GM19468 (cell line): ENCODE data around the gene VWA8.
"Not testable (repeated sequence)": the region's sequence is repeated elsewhere in the genome, so short reads cannot be mapped to it uniquely, and the experiment has no call there.

Source experiments
- ATAC-seq: cut with Tn5 transposase; IDR thresholded peaks from one replicate; pipeline ENCODE4 v1.9.1; 2021; ENCODE audit warnings: mild to moderate bottlenecking, moderate library complexity, moderate number of reproducible peaks; ENCODE audit not compliant: unreplicated experiment; ENCODE audit errors: extremely low read depth

The VWA8 gene

DNA sequence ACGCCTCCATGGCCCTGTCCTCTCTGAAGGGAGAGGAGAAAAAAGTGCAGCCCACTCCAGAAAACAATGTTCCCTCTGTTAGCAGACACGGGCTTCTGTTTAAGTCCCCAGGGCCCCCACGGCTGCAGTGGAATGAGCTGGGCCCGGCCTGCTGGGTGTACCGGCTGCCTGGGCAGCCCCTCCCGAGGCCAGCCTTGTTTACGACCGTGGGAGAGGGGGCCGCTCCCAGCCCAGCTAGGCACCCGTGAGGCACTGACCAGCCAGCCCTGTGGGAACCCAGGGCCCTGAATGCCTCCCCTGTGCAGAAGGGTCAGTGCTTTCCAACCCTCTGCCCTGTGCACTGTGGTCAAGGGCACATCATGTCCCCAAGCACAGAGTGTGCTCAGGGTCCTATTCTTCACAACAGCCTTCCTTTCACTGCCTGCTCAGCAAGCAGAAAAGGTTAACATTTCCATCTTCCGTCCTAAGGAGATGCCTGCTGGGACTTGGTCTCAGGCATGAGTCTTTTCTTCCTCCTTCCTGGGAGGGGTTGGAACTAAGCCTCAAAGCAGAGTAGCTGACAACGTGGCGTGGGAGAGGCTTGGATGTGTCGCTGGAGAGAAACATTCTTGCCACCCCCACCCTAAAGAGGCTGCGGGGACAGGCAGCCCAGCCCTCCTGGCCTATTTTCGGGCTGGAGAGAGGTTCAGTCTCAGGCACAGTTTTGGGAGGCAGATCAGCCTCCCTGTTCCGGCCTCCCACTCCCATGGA, 413.5 kb downstream of the VWA8 start:
- ATAC-seq: no peak

DNA sequence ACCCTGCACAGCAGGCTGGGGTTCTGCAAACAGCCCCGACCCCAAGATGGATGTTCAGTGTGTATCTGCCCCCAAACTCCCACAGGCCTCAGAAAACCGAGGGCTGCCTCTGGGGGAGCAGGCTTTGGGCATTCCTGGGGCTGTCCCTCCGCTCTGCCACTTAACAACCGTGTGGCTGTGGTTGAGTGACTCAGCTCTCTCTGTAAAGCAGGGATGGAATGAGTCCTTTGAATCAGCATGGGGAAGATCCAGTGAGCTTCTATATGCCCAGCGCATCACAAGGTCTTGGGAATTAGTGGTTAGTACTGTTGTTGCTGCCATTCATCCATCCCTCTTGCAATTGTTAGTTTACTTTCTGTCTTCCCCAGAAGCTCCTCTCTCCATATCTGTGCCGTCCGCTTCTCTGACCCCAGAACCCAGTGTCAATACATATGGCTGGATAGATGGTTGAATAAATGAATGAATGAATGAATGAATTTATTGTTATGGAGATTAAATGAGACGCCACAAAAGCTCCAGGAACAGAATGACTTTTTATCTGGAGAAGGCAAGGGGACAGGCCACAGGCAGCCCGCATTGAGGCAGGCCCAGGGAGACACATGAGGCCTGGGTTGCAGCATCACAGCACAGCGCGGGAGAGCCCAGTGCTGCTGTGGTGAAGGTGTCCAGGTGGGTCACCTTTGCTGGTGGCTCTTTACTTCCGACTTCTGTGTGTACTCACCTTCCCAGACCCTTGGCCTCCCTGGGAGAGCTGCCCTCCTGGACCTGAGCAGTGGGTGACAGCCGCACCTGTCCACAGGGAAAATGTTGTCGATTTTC, 414.3 kb downstream of the VWA8 start:
- ATAC-seq: no peak

DNA sequence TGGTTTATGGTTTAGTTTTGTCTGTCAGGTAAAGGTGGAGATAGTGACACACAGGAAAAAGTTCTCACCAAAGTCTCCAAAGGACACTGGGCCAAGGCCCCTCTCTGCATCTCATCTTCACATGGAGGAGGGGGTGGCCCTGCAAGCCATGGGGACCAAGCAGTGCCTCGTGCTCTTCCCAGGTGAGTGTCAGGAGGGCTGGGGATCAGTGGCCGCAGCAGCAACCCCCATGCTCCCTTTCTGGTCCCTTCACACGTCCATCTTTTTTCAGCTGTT, 415.5 kb downstream of the VWA8 start:
- ATAC-seq: no peak

DNA sequence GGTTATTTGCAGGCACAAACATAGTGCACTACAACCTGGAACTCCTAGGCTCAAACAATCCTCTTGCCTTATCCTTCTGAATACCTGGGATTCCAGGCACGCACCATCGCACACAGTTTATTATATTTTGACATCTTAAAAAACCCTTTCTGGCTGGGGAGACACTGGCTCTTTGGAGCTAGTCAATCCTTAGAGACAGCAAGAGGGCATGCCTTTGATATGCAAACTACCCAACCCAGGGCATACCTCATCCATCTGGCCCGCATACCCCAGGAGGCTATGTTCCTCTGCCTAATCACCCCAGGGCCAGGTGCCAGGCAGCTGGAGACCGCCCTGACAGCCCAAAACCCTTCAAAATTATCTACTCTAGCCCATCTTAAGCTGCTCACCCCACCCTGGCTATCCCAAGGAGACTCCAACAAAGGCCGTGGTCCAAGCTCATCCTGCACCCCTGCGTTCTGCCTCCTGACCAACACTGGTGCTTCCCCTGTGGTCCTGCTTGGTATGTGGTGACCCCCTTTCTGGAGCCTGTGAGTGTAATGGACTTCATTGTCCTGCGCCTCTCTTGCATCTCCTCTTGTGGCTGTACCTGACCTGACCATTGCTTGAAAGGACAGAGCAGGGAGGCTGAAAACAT, 417.1 kb downstream of the VWA8 start:
- ATAC-seq: no peak

DNA sequence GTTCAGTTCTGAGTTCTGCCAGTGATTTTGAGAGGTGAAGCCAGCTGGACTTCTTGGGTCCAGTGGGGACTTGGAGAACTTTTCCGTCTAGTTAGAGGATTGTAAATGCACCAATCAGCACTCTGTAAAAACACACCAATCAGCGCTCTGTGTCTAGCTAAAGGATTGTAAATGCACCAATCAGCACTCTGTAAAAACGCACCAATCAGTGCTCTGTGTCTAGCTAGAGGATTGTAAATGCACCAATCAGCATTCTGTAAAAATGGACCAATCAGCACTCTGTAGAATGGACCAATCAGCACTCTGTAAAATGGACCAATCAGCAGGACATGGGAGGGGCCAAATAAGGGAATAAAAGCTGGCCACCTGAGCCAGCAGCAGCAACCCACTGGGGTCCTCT, 418.1 kb downstream of the VWA8 start:
- ATAC-seq: not testable (repeated sequence)

DNA sequence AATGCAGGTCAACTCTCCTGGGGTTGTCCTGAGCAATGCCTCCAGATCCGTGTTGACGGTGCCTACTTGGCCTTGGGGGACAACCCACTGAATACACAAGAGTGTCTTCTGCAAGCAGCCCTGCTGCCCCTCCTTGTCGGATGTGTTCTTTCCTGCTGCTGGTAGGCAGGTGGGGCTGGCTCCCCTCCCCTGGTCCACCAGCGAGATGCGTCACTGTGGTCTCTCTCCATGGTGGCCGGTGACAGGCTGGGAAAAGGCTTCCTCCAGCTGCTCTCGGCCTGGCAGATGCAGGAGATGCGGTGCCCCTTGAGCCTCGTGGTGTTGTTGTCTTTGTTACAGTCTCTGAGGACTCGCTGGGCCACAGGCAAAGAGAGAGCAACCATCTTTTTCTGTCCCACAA, 418.6 kb downstream of the VWA8 start:
- ATAC-seq: no peak

DNA sequence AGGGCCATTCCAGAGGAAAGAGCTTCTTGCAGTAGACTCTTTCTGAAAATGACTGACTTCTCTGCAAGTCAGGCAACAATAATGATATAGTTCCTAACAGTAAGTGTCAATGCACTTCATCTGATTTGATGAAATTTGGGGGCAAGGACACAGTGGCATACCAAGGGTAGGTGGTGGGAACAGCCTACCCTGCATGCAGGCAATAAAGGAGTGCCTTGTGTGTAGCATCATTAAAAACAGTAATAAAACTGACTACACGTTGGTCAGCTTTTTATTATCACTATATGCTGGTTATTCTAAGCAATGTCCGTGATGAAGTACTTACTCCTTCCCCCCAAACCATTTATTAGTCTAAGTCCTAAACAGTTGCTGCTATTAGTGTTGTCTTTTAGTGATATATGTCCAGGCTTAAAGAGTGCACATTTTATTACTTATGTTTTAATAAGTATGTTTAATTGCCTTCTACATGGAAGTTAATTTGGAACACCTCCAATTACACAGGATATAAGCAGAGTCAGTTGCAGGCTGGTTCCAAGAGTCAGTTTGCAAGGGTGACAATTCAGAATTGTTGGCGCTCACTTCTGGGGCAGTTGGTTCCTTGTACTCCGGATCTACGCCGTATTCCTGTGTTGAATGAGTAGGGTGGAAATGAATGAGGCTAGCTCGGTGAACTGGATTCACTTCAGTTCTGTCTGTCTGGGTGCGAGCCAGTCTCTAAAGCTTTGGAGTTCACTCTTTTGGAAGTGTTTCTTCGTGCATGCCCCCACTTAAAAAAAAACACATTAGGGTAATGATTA, 419.6 kb downstream of the VWA8 start:
- ATAC-seq: no peak

DNA sequence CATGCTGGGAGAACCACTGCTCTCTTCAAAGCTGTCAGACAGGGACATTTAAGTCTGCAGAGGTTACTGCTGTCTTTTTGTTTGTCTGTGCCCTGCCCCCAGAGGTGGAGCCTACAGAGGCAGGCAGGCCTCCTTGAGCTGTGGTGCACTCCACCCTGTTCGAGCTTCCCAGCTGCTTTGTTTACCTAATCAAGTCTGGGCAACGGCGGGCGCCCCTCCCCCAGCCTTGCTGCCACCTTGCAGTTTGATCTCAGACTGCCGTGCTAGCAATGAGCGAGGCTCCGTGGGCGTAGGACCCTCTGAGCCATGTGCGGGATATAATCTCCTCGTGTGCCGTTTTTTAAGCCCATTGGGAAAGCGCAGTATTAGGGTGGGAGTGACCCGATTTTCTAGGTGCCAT, 420.7 kb downstream of the VWA8 start:
- not testable (repeated sequence) for ATAC-seq

DNA sequence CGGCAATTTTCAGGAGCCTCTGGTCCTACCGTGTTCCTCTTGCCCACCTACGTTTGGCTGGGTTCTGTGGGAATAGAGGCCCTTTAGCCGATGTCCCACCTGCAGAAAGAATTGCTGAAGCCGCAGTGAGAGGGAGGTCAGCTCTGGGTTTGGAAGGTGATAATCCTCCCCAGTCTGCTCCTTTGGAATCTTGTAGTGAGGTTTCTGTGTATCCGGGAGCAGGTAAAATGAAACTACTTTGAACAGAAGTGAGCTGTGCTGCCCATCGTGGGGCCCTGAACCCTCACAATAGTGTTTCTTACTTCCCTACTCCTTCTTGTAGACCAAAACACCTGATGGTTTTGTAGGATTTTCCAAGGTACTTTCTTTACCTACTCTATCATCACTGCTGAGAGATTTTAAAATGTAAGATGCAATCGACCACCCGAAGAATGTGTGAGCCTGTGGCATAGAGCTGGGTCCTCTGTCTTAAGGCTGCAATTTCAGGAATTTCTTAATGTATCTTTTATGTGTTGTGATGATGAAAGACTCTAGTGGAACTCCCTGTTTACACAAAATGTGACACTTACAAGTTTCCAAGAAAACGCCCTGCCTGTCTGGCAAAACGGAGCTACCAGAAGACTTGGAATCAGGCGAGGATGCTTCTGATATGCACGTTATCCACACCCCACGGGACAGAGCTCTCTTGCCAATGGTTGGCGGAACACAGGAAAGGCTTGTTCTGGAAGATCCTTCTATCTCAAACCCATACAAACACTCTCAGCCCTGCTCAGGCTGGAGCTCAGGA, 427.4 kb downstream of the VWA8 start:
- ATAC-seq: no peak

DNA sequence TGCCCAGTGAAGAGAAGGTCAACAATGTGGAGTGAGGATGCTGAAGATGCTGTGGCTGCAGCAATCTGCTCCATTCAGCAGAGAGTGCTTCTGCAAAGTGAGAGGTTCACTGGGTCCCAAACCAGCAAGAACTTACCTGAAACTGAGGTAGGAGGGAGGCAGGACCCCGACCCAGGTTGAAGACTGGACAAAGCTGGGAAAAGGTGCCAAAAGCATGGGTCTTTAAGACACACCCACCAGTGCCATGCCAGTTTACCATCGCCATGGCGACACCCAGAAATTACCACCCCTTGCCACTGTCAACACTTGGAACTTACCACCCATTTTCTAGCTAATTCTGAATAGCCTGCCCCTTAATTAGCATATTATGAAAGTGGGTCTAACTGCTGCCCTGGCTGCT, 432.9 kb downstream of the VWA8 start:
- no peak for ATAC-seq

DNA sequence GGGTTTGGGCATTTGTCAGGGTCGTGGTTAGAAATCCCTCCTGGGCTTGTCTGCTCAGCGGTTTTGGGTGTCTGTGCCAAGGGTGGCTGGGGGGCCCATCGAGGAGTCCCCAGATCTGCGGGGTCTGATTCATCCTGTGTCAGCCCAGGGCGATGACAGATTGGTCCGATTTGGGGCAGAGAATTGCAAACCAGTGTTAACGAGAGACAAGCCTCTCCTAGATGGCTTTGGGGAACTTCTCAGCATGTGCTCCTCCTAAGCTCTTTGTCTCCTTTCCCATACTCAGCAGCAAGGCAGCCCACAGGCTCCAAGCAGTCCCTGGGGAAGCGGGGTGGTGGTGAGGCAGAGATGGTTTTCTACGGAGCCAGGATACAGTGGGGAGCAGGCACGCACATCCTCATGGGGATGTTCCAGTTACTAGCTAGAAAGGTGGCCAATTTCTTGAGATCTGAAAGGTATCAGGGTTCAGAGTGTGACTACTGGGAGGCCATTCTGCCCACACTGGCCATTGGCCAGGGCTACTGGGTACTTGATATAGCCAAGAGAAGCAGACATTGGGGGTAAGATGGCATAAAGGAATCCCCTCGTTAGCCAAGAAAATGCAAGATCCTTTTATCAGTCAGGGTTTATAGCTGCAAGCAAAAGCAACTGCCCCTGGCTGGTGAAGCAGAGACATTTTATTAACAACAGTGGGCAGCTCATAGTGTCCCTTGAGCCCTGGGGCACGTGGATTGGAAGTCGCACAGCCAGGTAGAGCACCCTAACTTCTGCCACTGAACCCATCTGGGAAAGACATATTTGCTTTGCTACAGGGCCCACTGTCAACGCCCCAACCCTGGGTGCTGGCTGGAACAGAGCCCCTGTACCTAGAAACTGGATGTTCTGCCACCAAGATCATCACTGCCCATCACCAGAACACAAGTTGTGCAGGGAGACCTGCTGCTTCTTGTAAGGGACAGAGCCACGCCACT, 440.0 kb downstream of the VWA8 start:
- ATAC-seq: no peak

DNA sequence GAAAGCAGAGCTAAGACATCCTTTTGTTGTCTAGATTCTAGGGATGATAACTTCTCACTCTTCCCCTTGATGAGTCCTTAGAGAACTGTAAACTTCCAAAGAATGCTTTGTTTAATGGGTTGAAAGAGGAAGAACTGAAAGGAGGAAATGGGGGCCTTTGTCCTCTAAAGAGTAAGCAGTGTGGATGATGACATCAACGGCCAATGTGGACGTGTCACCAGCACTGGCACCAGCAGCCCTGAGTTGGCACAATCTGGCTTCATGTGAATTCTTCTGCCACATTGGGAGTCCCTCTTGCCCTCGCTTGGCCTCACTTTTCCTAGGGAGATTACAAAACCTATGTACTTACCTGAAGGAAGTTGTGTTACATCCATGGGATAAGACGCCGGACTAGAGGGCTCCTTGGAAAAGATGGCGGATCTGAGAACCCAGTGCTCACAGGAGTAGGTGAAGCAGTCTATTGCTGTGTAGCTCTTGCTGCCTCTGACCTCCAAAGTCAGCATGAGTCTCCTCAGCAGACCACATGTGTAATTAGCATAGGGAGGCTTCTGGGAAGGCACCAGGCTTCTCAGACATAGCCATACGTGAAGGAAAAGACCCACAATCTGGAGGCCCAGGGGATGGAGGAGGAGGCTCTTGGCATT, 440.8 kb downstream of the VWA8 start:
- ATAC-seq: no peak
